K562 (cell line): ENCODE results near the gene GNG7. TPM values are rescaled to one million over a fixed set of nuclear protein-coding genes. Genes with fewer than 3 reads are reported as not detected.

Source experiments
- CBX1 ChIP-seq: sonication (generic); IDR thresholded peaks from 2 replicates; pipeline ENCODE4 v1.6.1; 2016; ENCODE audit warnings: antibody characterized with exemption, low read depth, mild to moderate bottlenecking
- CHCHD3 ChIP-seq: fragments of 250-450 bp; sonication (Bioruptor Pico); IDR thresholded peaks from 2 replicates; pipeline ENCODE4 v2.1.2; 2022; ENCODE audit warnings: mild to moderate bottlenecking
- DDX20 ChIP-seq: fragments of 450-650 bp; IDR thresholded peaks from 2 replicates; pipeline ENCODE4 v1.6.1; 2016; ENCODE audit warnings: missing genetic modification characterization, low read depth, mild to moderate bottlenecking, missing compliant biosample characterization, moderate library complexity
- HLTF ChIP-seq: fragments of 450-650 bp; IDR thresholded peaks from 2 replicates; pipeline ENCODE4 v1.6.1; 2016
- MEIS2 ChIP-seq: fragments of 450-650 bp; IDR thresholded peaks from 2 replicates; pipeline ENCODE4 v1.6.1; 2014; ENCODE audit warnings: mild to moderate bottlenecking; ENCODE audit not compliant: partially characterized antibody
- NCOA4 ChIP-seq: fragments of 450-650 bp; IDR thresholded peaks from 2 replicates; pipeline ENCODE4 v1.6.1; 2018; ENCODE audit warnings: mild to moderate bottlenecking; ENCODE audit not compliant: partially characterized antibody
- NCOR1 ChIP-seq: fragments of 450-650 bp; IDR thresholded peaks from 2 replicates; pipeline ENCODE4 v1.6.1; 2016; ENCODE audit warnings: mild to moderate bottlenecking, moderate library complexity
- NFIC ChIP-seq: fragments of 450-650 bp; IDR thresholded peaks from 2 replicates; pipeline ENCODE4 v1.6.1; 2017; ENCODE audit warnings: mild to moderate bottlenecking, inconsistent platforms
- NRF1 ChIP-seq, 2 experiments: fragments of 450-650 bp; IDR thresholded peaks in 1 of 2; conservative IDR thresholded peaks in 1 of 2; 2 replicates each; pipeline ENCODE4 v1.6.1; 2014; ENCODE audit warnings: mild to moderate bottlenecking in 2 of 2
- RBM14 ChIP-seq: fragments of 200-400 bp; formaldehyde crosslinking; IDR thresholded peaks from 2 replicates; pipeline ENCODE4 v1.6.1; 2018; ENCODE audit warnings: low read depth, mild to moderate bottlenecking, low read length, moderate library complexity, borderline replicate concordance; ENCODE audit not compliant: insufficient read depth
- RBM34 ChIP-seq: fragments of 200-400 bp; formaldehyde crosslinking; IDR thresholded peaks from 2 replicates; pipeline ENCODE4 v1.6.1; 2018; ENCODE audit warnings: low read length, borderline replicate concordance; ENCODE audit not compliant: insufficient read depth
- SMAD3 ChIP-seq: fragments of 450-650 bp; formaldehyde crosslinking; conservative IDR thresholded peaks from 2 replicates; pipeline ENCODE4 v1.4.0; 2020; ENCODE audit warnings: mild to moderate bottlenecking
- SP2 ChIP-seq: IDR thresholded peaks from 2 replicates; pipeline ENCODE4 v1.6.1; 2011; ENCODE audit warnings: mild to moderate bottlenecking, low read depth, low read length, moderate library complexity; ENCODE audit not compliant: poor library complexity, severe bottlenecking; ENCODE audit errors: extremely low read depth
- TEAD2 ChIP-seq: fragments of 450-650 bp; IDR thresholded peaks from 2 replicates; pipeline ENCODE4 v1.6.1; 2016; ENCODE audit warnings: missing genetic modification characterization, control low read depth, missing compliant biosample characterization
- ZNF347 ChIP-seq: fragments of 450-650 bp; formaldehyde crosslinking; IDR thresholded peaks from 2 replicates; pipeline ENCODE4 v1.4.0; 2020; ENCODE audit warnings: low read depth, mild to moderate bottlenecking, moderate library complexity
- ZNF436 ChIP-seq: fragments of 250-450, 450-650 bp; sonication (Bioruptor Pico); formaldehyde crosslinking; IDR thresholded peaks from 2 replicates; pipeline ENCODE4 v1.7.0; 2020; ENCODE audit warnings: mild to moderate bottlenecking
- ZNF445 ChIP-seq: fragments of 250-450 bp; sonication (Bioruptor Pico); IDR thresholded peaks from 2 replicates; pipeline ENCODE4 v1.4.0; 2020; ENCODE audit warnings: low read depth, mild to moderate bottlenecking, moderate library complexity
- polyA plus RNA-seq, 8 experiments: library from polyadenylated mRNA; depleted of rRNA in 4 of 8; stranded (reverse) in 5 of 8; unstranded in 3 of 8; fragments of >200 nt; fragmentation: Nextera tagmentation in 2 of 8; fragmentation: Illumina TruSeq in 1 of 8; extraction: Ambion mirVana in 2 of 8; extraction: Trizol in 1 of 8; gene quantifications; 2 replicates each; pipeline versions ENCODE4 v1.2.1 to v1.2.3, GENCODE V29; 2011 to 2014; ENCODE audit warnings: inconsistent platforms in 1 of 8, missing spikeins in 1 of 8
- total RNA-seq, 7 experiments: library from RNA; depleted of rRNA in 6 of 7; stranded (reverse); fragments of >200 nt in 6 of 7; fragmentation: Illumina TruSeq in 2 of 7; extraction: Trizol in 2 of 7; gene quantifications; 2 replicates each; pipeline versions ENCODE4 v1.2.1 to v1.2.3, GENCODE V29; 2011 to 2021; ENCODE audit warnings: low replicate concordance in 1 of 7
- TF ChIP-seq, protein P1 (sequence below): sonication (generic); formaldehyde crosslinking; IDR thresholded peaks from 2 replicates; pipeline ENCODE4 v1.8.1; 2023; ENCODE audit warnings: missing genetic modification reagents, mild to moderate bottlenecking, borderline replicate concordance
- TF ChIP-seq, protein P2 (sequence below): fragments of 450-650 bp; formaldehyde crosslinking; IDR thresholded peaks from 2 replicates; pipeline ENCODE4 v1.4.0; 2022; ENCODE audit warnings: mild to moderate bottlenecking, moderate library complexity
- TF ChIP-seq, protein P3 (sequence below), 2 experiments: fragments of 450-650 bp; IDR thresholded peaks; 2 replicates each; pipeline ENCODE4 v1.6.1; 2016
- TF ChIP-seq, protein P4 (sequence below): fragments of 450-650 bp; conservative IDR thresholded peaks from 2 replicates; pipeline ENCODE4 v1.6.1; 2016; ENCODE audit warnings: missing genetic modification characterization, low read depth, mild to moderate bottlenecking, control low read depth, missing compliant biosample characterization

The GNG7 gene
- total and polyA plus RNA-seq, 9 of the 15 experiments (the other 6 are each of a cell fraction or from before 2014, with no cell fraction given): 0.01 to 0.20 (median 0.06) TPM; not detected in 1

DNA sequence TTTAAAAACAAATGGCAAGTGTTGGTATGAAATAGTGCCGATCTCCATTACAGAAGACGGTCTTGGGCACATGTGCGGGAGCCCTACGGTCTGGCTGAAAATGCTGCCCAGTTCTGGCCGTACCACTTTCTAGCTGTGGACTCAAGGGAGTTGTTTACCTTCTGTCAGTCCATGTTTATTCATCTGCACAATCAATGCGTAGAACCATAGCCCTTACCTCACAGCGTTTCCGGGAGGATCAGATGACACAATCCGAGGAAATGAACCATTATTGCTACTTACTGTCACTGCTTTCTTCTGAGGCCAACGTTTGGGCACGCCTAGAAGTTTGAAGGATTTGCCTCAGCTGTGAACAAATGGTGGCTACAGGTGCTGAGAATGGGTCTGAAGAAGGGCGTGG, 195.4 kb downstream of the GNG7 start (continued):
- TF ChIP-seq, protein P1, sequence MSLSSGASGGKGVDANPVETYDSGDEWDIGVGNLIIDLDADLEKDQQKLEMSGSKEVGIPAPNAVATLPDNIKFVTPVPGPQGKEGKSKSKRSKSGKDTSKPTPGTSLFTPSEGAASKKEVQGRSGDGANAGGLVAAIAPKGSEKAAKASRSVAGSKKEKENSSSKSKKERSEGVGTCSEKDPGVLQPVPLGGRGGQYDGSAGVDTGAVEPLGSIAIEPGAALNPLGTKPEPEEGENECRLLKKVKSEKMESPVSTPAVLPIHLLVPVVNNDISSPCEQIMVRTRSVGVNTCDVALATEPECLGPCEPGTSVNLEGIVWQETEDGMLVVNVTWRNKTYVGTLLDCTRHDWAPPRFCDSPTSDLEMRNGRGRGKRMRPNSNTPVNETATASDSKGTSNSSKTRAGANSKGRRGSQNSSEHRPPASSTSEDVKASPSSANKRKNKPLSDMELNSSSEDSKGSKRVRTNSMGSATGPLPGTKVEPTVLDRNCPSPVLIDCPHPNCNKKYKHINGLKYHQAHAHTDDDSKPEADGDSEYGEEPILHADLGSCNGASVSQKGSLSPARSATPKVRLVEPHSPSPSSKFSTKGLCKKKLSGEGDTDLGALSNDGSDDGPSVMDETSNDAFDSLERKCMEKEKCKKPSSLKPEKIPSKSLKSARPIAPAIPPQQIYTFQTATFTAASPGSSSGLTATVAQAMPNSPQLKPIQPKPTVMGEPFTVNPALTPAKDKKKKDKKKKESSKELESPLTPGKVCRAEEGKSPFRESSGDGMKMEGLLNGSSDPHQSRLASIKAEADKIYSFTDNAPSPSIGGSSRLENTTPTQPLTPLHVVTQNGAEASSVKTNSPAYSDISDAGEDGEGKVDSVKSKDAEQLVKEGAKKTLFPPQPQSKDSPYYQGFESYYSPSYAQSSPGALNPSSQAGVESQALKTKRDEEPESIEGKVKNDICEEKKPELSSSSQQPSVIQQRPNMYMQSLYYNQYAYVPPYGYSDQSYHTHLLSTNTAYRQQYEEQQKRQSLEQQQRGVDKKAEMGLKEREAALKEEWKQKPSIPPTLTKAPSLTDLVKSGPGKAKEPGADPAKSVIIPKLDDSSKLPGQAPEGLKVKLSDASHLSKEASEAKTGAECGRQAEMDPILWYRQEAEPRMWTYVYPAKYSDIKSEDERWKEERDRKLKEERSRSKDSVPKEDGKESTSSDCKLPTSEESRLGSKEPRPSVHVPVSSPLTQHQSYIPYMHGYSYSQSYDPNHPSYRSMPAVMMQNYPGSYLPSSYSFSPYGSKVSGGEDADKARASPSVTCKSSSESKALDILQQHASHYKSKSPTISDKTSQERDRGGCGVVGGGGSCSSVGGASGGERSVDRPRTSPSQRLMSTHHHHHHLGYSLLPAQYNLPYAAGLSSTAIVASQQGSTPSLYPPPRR (CRISPR knock-in tag): no peak
- TF ChIP-seq ZNF347 (CRISPR knock-in tag) (no peak), SP2 (no peak), NFIC (no peak), ZNF436 (CRISPR knock-in tag) (no peak), RBM14 (no peak), TEAD2 (tag) (no peak), RBM34 (no peak), CHCHD3 (CRISPR knock-in tag) (no peak), NRF1 (conservative IDR thresholded peaks at IDR 0.05 in 1 of 2, IDR thresholded peaks at IDR 0.05 in 1 of 2) (0 out of 4 replicates have a peak, but pooled peaks of 1 of the 2 experiments have one; percentile 20), MEIS2 (peak; percentile 72), SMAD3 (CRISPR knock-in tag) (no peak), DDX20 (tag) (no peak), CBX1 (no peak), HLTF (no peak), ZNF445 (CRISPR knock-in tag) (no peak), NCOA4 (no peak), NCOR1 (no peak)
- TF ChIP-seq, protein P2, sequence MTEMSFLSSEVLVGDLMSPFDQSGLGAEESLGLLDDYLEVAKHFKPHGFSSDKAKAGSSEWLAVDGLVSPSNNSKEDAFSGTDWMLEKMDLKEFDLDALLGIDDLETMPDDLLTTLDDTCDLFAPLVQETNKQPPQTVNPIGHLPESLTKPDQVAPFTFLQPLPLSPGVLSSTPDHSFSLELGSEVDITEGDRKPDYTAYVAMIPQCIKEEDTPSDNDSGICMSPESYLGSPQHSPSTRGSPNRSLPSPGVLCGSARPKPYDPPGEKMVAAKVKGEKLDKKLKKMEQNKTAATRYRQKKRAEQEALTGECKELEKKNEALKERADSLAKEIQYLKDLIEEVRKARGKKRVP: 0 out of 2 replicates have a peak, but pooled peaks have one; percentile 39
- TF ChIP-seq, protein P3, sequence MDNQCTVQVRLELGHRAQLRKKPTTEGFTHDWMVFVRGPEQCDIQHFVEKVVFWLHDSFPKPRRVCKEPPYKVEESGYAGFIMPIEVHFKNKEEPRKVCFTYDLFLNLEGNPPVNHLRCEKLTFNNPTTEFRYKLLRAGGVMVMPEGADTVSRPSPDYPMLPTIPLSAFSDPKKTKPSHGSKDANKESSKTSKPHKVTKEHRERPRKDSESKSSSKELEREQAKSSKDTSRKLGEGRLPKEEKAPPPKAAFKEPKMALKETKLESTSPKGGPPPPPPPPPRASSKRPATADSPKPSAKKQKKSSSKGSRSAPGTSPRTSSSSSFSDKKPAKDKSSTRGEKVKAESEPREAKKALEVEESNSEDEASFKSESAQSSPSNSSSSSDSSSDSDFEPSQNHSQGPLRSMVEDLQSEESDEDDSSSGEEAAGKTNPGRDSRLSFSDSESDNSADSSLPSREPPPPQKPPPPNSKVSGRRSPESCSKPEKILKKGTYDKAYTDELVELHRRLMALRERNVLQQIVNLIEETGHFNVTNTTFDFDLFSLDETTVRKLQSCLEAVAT (IDR thresholded peaks at IDR 0.05): no peak
- TF ChIP-seq, protein P4, sequence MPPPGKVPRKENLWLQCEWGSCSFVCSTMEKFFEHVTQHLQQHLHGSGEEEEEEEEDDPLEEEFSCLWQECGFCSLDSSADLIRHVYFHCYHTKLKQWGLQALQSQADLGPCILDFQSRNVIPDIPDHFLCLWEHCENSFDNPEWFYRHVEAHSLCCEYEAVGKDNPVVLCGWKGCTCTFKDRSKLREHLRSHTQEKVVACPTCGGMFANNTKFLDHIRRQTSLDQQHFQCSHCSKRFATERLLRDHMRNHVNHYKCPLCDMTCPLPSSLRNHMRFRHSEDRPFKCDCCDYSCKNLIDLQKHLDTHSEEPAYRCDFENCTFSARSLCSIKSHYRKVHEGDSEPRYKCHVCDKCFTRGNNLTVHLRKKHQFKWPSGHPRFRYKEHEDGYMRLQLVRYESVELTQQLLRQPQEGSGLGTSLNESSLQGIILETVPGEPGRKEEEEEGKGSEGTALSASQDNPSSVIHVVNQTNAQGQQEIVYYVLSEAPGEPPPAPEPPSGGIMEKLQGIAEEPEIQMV (tag): no peak
